GM10266 (cell line): ENCODE data around the gene RTF2.

Experiments used
- DNase-seq: peaks from one replicate; pipeline ENCODE4 v3.0.0; 2012; ENCODE audit errors: extremely low spot score
- CTCF ChIP-seq: IDR thresholded peaks from 2 replicates; pipeline ENCODE4 v1.5.1; 2012; ENCODE audit warnings: mild to moderate bottlenecking, low read depth; ENCODE audit not compliant: control insufficient read depth, insufficient read depth; ENCODE audit errors: missing control alignments

Gene RTF2

GRCh38 chr20:56468316-56469076 lies at the start of gene RTF2:
Gene RTF2, plus strand, starts transcription at chr20:56468627. Its CDS starts 71 bp downstream, at chr20:56468698.
- DNase-seq, result peak; percentile 91
- no peak for TF ChIP-seq CTCF

- TF ChIP-seq CTCF, result no peak
- DNase-seq, result no peak
Observed at GRCh38 chr20:56420028-56420427, 48.4 kb upstream of the RTF2 start.

- no peak for DNase-seq
- TF ChIP-seq CTCF, result no peak
Observed at GRCh38 chr20:56420940-56421688, 47.3 kb upstream of the RTF2 start.

- TF ChIP-seq CTCF, result no peak
Observed at GRCh38 chr20:56422076-56422823, 46.2 kb upstream of the RTF2 start.

GRCh38 chr20:56422824-56423189 lies 45.6 kb upstream of the RTF2 start:
- TF ChIP-seq CTCF, result no peak
- no peak for DNase-seq

More at GRCh38 chr20:56422076-56422823, 46.2 kb upstream of the RTF2 start:
- DNase-seq, result no peak

GRCh38 chr20:56423211-56423610 lies 45.2 kb upstream of the RTF2 start:
- DNase-seq, result no peak
- TF ChIP-seq CTCF, result no peak
